ENCODE results near the gene MTRFR.
"Not testable (repeated sequence)": the region's sequence is repeated elsewhere in the genome, so short reads cannot be mapped to it uniquely, and the experiment has no call there.

The MTRFR gene

GRCh38 chr12:123250471-123251383 is 17.5 kb downstream of the MTRFR start:
- TF ChIP-seq POU2F2 (IDR thresholded peaks at IDR 0.05; ENCODE audit: low read depth, low read length) (no peak), TAF1 (IDR thresholded peaks at IDR 0.05; ENCODE audit: low read depth, low read length) (no peak), PAX5 (IDR thresholded peaks at IDR 0.05; ENCODE audit: insufficient read depth, low read length, severe bottlenecking) (no peak), SPI1 (IDR thresholded peaks at IDR 0.05; ENCODE audit: low read depth, low read length) (no peak), POLR2AphosphoS5 (IDR thresholded peaks at IDR 0.05; ENCODE audit: low read depth, low read length) (no peak), POLR2A (IDR thresholded peaks at IDR 0.05; ENCODE audit: low read depth, low read length) (no peak)
- FAIRE-seq = no peak
- no peak for DNase-seq (ENCODE audit: insufficient read length, low spot score)

GRCh38 chr12:123251403-123252076 is 18.3 kb downstream of the MTRFR start:
- FAIRE-seq = no peak
- TF ChIP-seq POLR2AphosphoS5 (IDR thresholded peaks at IDR 0.05; ENCODE audit: low read depth, low read length) = no peak
- no peak for TF ChIP-seq SPI1 (IDR thresholded peaks at IDR 0.05; ENCODE audit: low read depth, low read length)
- TF ChIP-seq POLR2A (IDR thresholded peaks at IDR 0.05; ENCODE audit: low read depth, low read length) = no peak
- TF ChIP-seq PAX5 (IDR thresholded peaks at IDR 0.05; ENCODE audit: insufficient read depth, low read length, severe bottlenecking) = no peak
- no peak for TF ChIP-seq POU2F2 (IDR thresholded peaks at IDR 0.05; ENCODE audit: low read depth, low read length)
- TF ChIP-seq TAF1 (IDR thresholded peaks at IDR 0.05; ENCODE audit: low read depth, low read length) = no peak
- DNase-seq (ENCODE audit: insufficient read length, low spot score) = no peak

DNA sequence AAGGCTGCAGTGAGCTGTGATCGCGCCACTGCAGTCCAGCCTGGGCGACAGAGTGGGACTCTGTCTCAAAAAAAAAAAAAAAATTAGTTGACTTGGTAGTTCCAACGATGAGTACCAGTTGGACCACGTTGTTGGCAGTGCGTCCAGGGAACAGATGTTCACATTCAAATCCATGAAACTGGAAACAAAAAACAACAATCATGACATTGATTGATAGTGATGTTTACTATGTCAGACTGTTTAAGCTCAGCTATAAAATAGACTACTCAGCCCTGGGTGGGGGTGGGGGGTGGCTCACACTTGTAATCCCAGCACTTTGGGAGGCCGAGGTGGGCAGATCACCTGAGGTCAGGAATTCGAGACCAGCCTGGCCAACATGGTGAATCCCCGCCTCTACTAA is 19.1 kb downstream of the MTRFR start:
- FAIRE-seq = not testable (repeated sequence)

DNA sequence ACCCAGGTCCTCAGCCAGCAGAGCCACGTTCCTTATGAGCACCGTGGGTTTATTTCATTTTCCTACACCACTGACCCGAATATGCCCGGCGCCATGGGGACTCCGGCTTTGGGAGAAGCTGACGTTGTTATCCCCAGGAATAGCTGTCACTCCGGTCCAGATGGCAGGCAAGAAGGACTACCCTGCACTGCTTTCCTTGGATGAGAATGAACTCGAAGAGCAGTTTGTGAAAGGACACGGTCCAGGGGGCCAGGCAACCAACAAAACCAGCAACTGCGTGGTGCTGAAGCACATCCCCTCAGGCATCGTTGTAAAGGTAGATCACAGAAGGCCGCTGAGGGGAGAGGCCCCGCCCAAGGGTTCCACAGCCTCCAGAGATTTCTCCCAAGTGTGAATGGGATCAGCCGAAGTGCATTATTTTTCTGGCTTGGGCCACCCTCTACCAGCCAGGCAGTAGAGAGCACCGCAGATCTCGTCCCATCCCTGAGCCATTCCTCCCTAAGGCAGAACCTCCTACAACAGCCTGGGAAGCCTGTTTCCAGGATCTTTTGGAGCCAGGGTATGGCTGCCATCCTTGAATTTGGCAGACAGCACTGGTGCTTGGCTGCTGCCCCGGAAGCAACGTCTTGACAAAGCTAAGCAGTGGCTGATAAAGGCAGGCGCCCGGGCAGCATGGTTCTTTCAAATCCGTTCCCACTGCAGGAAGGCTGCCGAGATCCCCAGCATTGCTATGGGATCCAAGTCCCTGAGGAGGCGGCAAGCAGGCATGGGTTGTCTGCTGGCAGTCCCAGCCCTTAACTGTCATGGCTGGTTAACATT is 20.6 kb downstream of the MTRFR start:
- TF ChIP-seq SPI1 (IDR thresholded peaks at IDR 0.05; ENCODE audit: low read depth, low read length) (no peak), POU2F2 (IDR thresholded peaks at IDR 0.05; ENCODE audit: low read depth, low read length) (no peak), POLR2AphosphoS5 (IDR thresholded peaks at IDR 0.05; ENCODE audit: low read depth, low read length) (no peak), PAX5 (IDR thresholded peaks at IDR 0.05; ENCODE audit: insufficient read depth, low read length, severe bottlenecking) (no peak), TAF1 (IDR thresholded peaks at IDR 0.05; ENCODE audit: low read depth, low read length) (no peak), POLR2A (IDR thresholded peaks at IDR 0.05; ENCODE audit: low read depth, low read length) (no peak)

More for the DNA sequence above, 19.1 kb downstream of the MTRFR start:
- DNase-seq (ENCODE audit: insufficient read length, low spot score) = not testable (repeated sequence)

GRCh38 chr12:123254853-123255446 is 21.7 kb downstream of the MTRFR start:
- TF ChIP-seq POLR2AphosphoS5 (IDR thresholded peaks at IDR 0.05; ENCODE audit: low read depth, low read length) = no peak
- no peak for TF ChIP-seq SPI1 (IDR thresholded peaks at IDR 0.05; ENCODE audit: low read depth, low read length)
- TF ChIP-seq TAF1 (IDR thresholded peaks at IDR 0.05; ENCODE audit: low read depth, low read length) = no peak
- FAIRE-seq = no peak

More for the DNA sequence above, 20.6 kb downstream of the MTRFR start:
- no peak for FAIRE-seq
- no peak for DNase-seq (ENCODE audit: insufficient read length, low spot score)

DNA sequence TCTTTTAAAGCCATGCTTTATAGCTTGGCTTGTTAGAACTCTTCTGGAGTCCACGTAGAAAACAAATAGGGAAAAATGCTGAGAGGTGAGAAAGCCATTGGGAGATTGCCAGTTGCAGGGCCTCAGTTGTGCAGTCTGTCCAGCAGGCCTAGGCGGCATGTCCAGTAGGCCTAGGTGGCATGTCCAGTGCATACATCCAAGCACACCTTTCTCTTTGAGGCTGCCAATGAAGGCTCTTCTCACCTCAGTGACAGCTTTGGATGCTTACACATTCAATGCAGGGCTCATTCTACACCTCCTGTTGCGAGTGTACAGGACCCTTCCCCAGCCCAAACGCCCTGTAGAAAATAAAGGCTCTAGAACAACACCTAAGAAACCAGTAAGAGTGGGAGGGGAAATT is 25.4 kb downstream of the MTRFR start:
- FAIRE-seq (no peak), DNase-seq (ENCODE audit: insufficient read length, low spot score) (no peak)
- no peak for TF ChIP-seq POU2F2 (IDR thresholded peaks at IDR 0.05; ENCODE audit: low read depth, low read length)
- TF ChIP-seq POLR2A (IDR thresholded peaks at IDR 0.05; ENCODE audit: low read depth, low read length) = no peak
- TF ChIP-seq POLR2AphosphoS5 (IDR thresholded peaks at IDR 0.05; ENCODE audit: low read depth, low read length) = no peak
- TF ChIP-seq TAF1 (IDR thresholded peaks at IDR 0.05; ENCODE audit: low read depth, low read length) = no peak
- TF ChIP-seq SPI1 (IDR thresholded peaks at IDR 0.05; ENCODE audit: low read depth, low read length) = no peak
- no peak for TF ChIP-seq PAX5 (IDR thresholded peaks at IDR 0.05; ENCODE audit: insufficient read depth, low read length, severe bottlenecking)

More at GRCh38 chr12:123254853-123255446, 21.7 kb downstream of the MTRFR start:
- no peak for DNase-seq (ENCODE audit: insufficient read length, low spot score)

GRCh38 chr12:123260081-123260480 is 26.8 kb downstream of the MTRFR start:
- TF ChIP-seq POLR2A (IDR thresholded peaks at IDR 0.05; ENCODE audit: low read depth, low read length) = no peak
- no peak for TF ChIP-seq TAF1 (IDR thresholded peaks at IDR 0.05; ENCODE audit: low read depth, low read length)
- no peak for TF ChIP-seq SPI1 (IDR thresholded peaks at IDR 0.05; ENCODE audit: low read depth, low read length)
- DNase-seq (ENCODE audit: insufficient read length, low spot score) (no peak), FAIRE-seq (no peak)

GRCh38 chr12:123261196-123261595 is 28.0 kb downstream of the MTRFR start:
- TF ChIP-seq POLR2A (IDR thresholded peaks at IDR 0.05; ENCODE audit: low read depth, low read length) (no peak), PAX5 (IDR thresholded peaks at IDR 0.05; ENCODE audit: insufficient read depth, low read length, severe bottlenecking) (no peak), POLR2AphosphoS5 (IDR thresholded peaks at IDR 0.05; ENCODE audit: low read depth, low read length) (no peak), TAF1 (IDR thresholded peaks at IDR 0.05; ENCODE audit: low read depth, low read length) (no peak), POU2F2 (IDR thresholded peaks at IDR 0.05; ENCODE audit: low read depth, low read length) (no peak), SPI1 (IDR thresholded peaks at IDR 0.05; ENCODE audit: low read depth, low read length) (no peak)
- DNase-seq (ENCODE audit: insufficient read length, low spot score) (no peak), FAIRE-seq (no peak)

DNA sequence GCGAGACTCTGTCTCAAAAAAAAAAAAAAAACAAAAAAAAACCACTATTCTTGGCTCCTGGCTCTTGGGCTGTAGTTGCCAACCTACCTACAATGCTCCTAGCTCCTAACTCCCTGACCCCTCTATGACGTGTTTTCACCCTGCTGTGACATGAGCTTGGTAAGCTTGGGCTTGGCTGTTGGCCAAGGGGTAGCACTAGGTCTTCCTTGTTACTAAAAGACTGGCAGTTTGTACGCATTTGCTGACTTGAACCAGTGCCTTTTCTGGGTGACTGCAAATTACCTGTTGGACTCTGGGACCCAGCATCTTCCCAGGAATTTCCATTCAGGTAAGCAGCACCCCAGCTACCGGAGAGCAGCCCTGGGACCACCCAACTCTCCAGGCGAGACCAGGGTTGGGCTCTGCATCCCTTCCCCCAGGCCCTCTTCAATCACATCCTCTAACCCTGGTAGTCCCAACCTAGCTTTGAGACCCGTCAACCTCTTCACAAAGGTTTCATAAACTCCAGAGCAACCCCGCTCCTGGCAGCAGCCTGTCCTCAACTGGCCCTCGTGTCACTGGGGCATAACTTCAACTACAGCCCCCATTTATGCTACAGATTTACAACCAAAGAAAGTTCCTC is 30.1 kb downstream of the MTRFR start:
- DNase-seq (ENCODE audit: insufficient read length, low spot score) (no peak), FAIRE-seq (no peak)

More for the DNA sequence above, 30.1 kb downstream of the MTRFR start:
- TF ChIP-seq POLR2AphosphoS5 (IDR thresholded peaks at IDR 0.05; ENCODE audit: low read depth, low read length) = no peak
- no peak for TF ChIP-seq SPI1 (IDR thresholded peaks at IDR 0.05; ENCODE audit: low read depth, low read length)
- TF ChIP-seq PAX5 (IDR thresholded peaks at IDR 0.05; ENCODE audit: insufficient read depth, low read length, severe bottlenecking) = no peak
- no peak for TF ChIP-seq POLR2A (IDR thresholded peaks at IDR 0.05; ENCODE audit: low read depth, low read length)
- no peak for TF ChIP-seq POU2F2 (IDR thresholded peaks at IDR 0.05; ENCODE audit: low read depth, low read length)
- no peak for TF ChIP-seq TAF1 (IDR thresholded peaks at IDR 0.05; ENCODE audit: low read depth, low read length)
